NB4 (cell line): ENCODE data around the gene LMO7.
"Not testable (repeated sequence)": the region's sequence is repeated elsewhere in the genome, so short reads cannot be mapped to it uniquely, and the experiment has no call there.

Source experiments
- DNase-seq: peaks from one replicate; pipeline ENCODE4 v3.0.0; 2010; ENCODE audit warnings: low read depth
- H3K4me3 ChIP-seq: one replicate; pipeline ENCODE4 v1.5.1; 2011; ENCODE audit warnings: mild to moderate bottlenecking, low read depth, low read length, moderate library complexity
- MYC ChIP-seq: IDR thresholded peaks from 2 replicates; pipeline ENCODE4 v1.6.1; 2011; ENCODE audit warnings: low read depth, low read length
- POLR2A ChIP-seq: IDR thresholded peaks from 2 replicates; pipeline ENCODE4 v1.6.1; 2011; ENCODE audit warnings: mild to moderate bottlenecking; ENCODE audit not compliant: insufficient read length; ENCODE audit errors: extremely low read depth
- TF ChIP-seq, protein P1 (sequence below): IDR thresholded peaks from 2 replicates; pipeline ENCODE4 v1.6.1; 2011; ENCODE audit warnings: low read depth, low read length
- TF ChIP-seq, protein P2 (sequence below): IDR thresholded peaks from one replicate; pipeline ENCODE4 v1.5.1; 2012; ENCODE audit warnings: low read depth, low read length

Gene LMO7

GRCh38 chr13:75776550-75776949, 140.4 kb downstream of the LMO7 start:
- DNase-seq = no peak
- TF ChIP-seq, protein P1, sequence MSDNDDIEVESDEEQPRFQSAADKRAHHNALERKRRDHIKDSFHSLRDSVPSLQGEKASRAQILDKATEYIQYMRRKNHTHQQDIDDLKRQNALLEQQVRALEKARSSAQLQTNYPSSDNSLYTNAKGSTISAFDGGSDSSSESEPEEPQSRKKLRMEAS = no peak
- TF ChIP-seq POLR2A = no peak
- TF ChIP-seq, protein P2, sequence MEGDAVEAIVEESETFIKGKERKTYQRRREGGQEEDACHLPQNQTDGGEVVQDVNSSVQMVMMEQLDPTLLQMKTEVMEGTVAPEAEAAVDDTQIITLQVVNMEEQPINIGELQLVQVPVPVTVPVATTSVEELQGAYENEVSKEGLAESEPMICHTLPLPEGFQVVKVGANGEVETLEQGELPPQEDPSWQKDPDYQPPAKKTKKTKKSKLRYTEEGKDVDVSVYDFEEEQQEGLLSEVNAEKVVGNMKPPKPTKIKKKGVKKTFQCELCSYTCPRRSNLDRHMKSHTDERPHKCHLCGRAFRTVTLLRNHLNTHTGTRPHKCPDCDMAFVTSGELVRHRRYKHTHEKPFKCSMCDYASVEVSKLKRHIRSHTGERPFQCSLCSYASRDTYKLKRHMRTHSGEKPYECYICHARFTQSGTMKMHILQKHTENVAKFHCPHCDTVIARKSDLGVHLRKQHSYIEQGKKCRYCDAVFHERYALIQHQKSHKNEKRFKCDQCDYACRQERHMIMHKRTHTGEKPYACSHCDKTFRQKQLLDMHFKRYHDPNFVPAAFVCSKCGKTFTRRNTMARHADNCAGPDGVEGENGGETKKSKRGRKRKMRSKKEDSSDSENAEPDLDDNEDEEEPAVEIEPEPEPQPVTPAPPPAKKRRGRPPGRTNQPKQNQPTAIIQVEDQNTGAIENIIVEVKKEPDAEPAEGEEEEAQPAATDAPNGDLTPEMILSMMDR = no peak
- no peak for TF ChIP-seq MYC
- H3K4me3 ChIP-seq = no peak overlapping the region

GRCh38 chr13:75779393-75779792, 143.3 kb downstream of the LMO7 start:
- DNase-seq = no peak

GRCh38 chr13:75780103-75780502, 144.0 kb downstream of the LMO7 start:
- not testable (repeated sequence) for H3K4me3 ChIP-seq

More at GRCh38 chr13:75779393-75779792, 143.3 kb downstream of the LMO7 start:
- H3K4me3 ChIP-seq = no peak overlapping the region
- TF ChIP-seq, protein P2 = no peak
- TF ChIP-seq POLR2A (no peak), MYC (no peak)
- TF ChIP-seq, protein P1 = no peak

GRCh38 chr13:75782985-75783384, 146.9 kb downstream of the LMO7 start:
- no peak for DNase-seq
- H3K4me3 ChIP-seq = no peak overlapping the region
- TF ChIP-seq, protein P2 = no peak
- TF ChIP-seq POLR2A (no peak), MYC (no peak)
- TF ChIP-seq, protein P1 = no peak

More at GRCh38 chr13:75780103-75780502, 144.0 kb downstream of the LMO7 start:
- not testable (repeated sequence) for DNase-seq

GRCh38 chr13:75784003-75784402, 147.9 kb downstream of the LMO7 start:
- H3K4me3 ChIP-seq = no peak overlapping the region
- TF ChIP-seq, protein P2 = no peak
- TF ChIP-seq, protein P1 = no peak
- no peak for TF ChIP-seq POLR2A

DNA sequence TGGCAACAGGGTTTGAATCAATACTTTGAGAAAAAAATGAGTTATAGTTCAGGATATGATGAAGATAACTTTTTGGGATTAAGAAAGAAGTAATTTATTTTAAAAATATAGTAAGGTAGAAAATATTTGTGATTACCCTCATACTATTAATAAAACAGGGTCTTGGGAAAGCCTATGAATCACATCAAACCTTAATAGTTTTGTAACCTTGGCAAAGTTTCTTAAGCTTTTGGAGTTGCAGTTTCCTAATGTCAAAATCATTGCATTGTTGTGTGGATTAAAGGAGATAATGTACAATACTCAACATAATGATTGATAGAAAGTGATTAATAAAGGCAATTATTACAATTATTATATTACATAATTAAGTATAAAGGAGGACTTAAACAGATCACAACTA, 149.0 kb downstream of the LMO7 start:
- TF ChIP-seq MYC (no peak), POLR2A (no peak)
- TF ChIP-seq, protein P2 = no peak
- TF ChIP-seq, protein P1 = no peak

More at GRCh38 chr13:75784003-75784402, 147.9 kb downstream of the LMO7 start:
- DNase-seq = no peak

More for the DNA sequence above, 149.0 kb downstream of the LMO7 start:
- no peak for DNase-seq
- H3K4me3 ChIP-seq = no peak overlapping the region
